GM12801 (cell line): ENCODE data around the gene VAMP4.

Experiments
- CTCF ChIP-seq: IDR thresholded peaks from one replicate; pipeline ENCODE4 v1.5.1; 2011; ENCODE audit warnings: control low read depth; ENCODE audit not compliant: insufficient read length; ENCODE audit errors: extremely low read depth

The VAMP4 gene

GRCh38 chr1:171652234-171652822 lies 89.5 kb downstream of the VAMP4 start, which contains the start of gene MYOC:
TSS of gene MYOC (minus strand) at chr1:171652688. CDS start at chr1:171652611, 77 bp downstream.
- no peak for TF ChIP-seq CTCF
